GM19193 (cell line): ENCODE measurements around the gene MROH7.

Experiments
- POLR2A ChIP-seq: IDR thresholded peaks from 4 replicates; pipeline ENCODE4 v1.6.1; 2011; ENCODE audit not compliant: insufficient read depth, insufficient read length; ENCODE audit errors: extremely low read depth

MROH7 gene

GRCh38 chr1:54623216-54624007, 18.2 kb upstream of the MROH7 start, which contains the start of gene FAM151A:
Gene FAM151A, minus strand, starts transcription at chr1:54623525. Its CDS starts 130 bp downstream, at chr1:54623395.
- TF ChIP-seq POLR2A: no peak

GRCh38 chr1:54624466-54625464, 16.8 kb upstream of the MROH7 start:
- no peak for TF ChIP-seq POLR2A

- TF ChIP-seq POLR2A: no peak
Measured at GRCh38 chr1:54627196-54627595, 14.4 kb upstream of the MROH7 start.

GRCh38 chr1:54640361-54640760, 1.2 kb upstream of the MROH7 start:
- no peak for TF ChIP-seq POLR2A

- TF ChIP-seq POLR2A: no peak
Measured at GRCh38 chr1:54643736-54644135, 2.1 kb downstream of the MROH7 start.

GRCh38 chr1:54645806-54646676, 4.5 kb downstream of the MROH7 start:
- no peak for TF ChIP-seq POLR2A

GRCh38 chr1:54649130-54649898, 7.7 kb downstream of the MROH7 start:
- TF ChIP-seq POLR2A: no peak

GRCh38 chr1:54649921-54650320, 8.3 kb downstream of the MROH7 start:
- TF ChIP-seq POLR2A: no peak

- TF ChIP-seq POLR2A: no peak
Measured at GRCh38 chr1:54650417-54650816, 8.8 kb downstream of the MROH7 start.

- no peak for TF ChIP-seq POLR2A
Measured at GRCh38 chr1:54651608-54652007, 10.0 kb downstream of the MROH7 start.

- TF ChIP-seq POLR2A: no peak
Measured at GRCh38 chr1:54652168-54652567, 10.6 kb downstream of the MROH7 start.

- no peak for TF ChIP-seq POLR2A
Measured at GRCh38 chr1:54653036-54653435, 11.4 kb downstream of the MROH7 start.

- TF ChIP-seq POLR2A: no peak
Measured at GRCh38 chr1:54658164-54658913, 16.8 kb downstream of the MROH7 start.

- no peak for TF ChIP-seq POLR2A
Measured at GRCh38 chr1:54663725-54664124, 22.1 kb downstream of the MROH7 start.

- TF ChIP-seq POLR2A: no peak
Measured at GRCh38 chr1:54664364-54664763, 22.8 kb downstream of the MROH7 start.
